ENCODE results near the gene FRS2. TPM values are rescaled to one million over a fixed set of nuclear protein-coding genes. Genes with fewer than 3 reads are reported as not detected.

FRS2 gene
- polyA plus RNA-seq, 1 donor from 2014 or later: 20.2 TPM

DNA sequence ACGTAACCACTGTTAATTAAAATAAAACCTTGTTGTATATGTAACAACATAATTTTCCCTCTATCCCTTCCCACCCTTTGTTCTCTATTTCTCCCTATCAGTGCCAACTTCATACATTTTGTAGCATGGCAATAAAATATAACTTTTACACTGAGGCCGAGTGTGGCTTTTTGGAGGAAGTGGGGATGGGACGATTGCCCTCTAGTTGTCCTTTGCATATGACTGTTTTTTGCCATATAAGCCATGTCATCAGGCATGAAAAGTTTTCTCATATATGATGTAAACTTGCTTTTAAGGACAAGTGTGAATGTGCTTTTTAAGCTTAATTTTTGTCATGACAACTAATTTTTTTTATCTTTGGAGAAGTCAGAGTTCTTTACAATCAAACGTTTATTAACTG, 108.8 kb downstream of the FRS2 start:
- H4K20me1 ChIP-seq (ENCODE audit: insufficient read depth): no peaks in the 10 kb centered on the region
- no peaks in the 10 kb centered on the region for H3K79me2 ChIP-seq (replicated peaks; ENCODE audit: insufficient read depth, low read length)
- no peaks in the 10 kb centered on the region for H3F3A ChIP-seq (ENCODE audit: insufficient read depth, low read length, poor library complexity, severe bottlenecking)
- no peak overlapping the region for H3K4me3 ChIP-seq (ENCODE audit: low read length)
- no peaks in the 10 kb centered on the region for H3K9me2 ChIP-seq (ENCODE audit: insufficient read depth, low read length)
- TF ChIP-seq EP300 (conservative IDR thresholded peaks at IDR 0.05; ENCODE audit: poor library complexity, severe bottlenecking) (no peak), EZH2 (IDR thresholded peaks at IDR 0.05; ENCODE audit: borderline replicate concordance, insufficient read depth, low read length, poor library complexity, severe bottlenecking) (no peak), MXI1 (conservative IDR thresholded peaks at IDR 0.05; ENCODE audit: poor library complexity, severe bottlenecking) (no peak)
- no peak overlapping the region for H2AFZ ChIP-seq (ENCODE audit: low read depth, low read length)
- H3K4me2 ChIP-seq (ENCODE audit: low read length): no peak overlapping the region
- no peaks in the 10 kb centered on the region for H3K27me3 ChIP-seq (ENCODE audit: insufficient read depth, low read depth, low read length)
- H3K36me3 ChIP-seq (ENCODE audit: insufficient read depth, low read length): no peaks in the 10 kb centered on the region
- no peaks in the 10 kb centered on the region for H3K9me3 ChIP-seq (ENCODE audit: low read length)
- no peak overlapping the region for H3K27ac ChIP-seq (ENCODE audit: low read length)
- H3K9ac ChIP-seq (ENCODE audit: low read length): no peak overlapping the region

GRCh38 chr12:69580074-69580473, 109.9 kb downstream of the FRS2 start:
- Histone ChIP-seq H3K9me3 (ENCODE audit: low read length) (no peaks in the 10 kb centered on the region), H3K4me2 (ENCODE audit: low read length) (no peak overlapping the region), H3K36me3 (ENCODE audit: insufficient read depth, low read length) (no peaks in the 10 kb centered on the region), H2AFZ (ENCODE audit: low read depth, low read length) (no peak overlapping the region), H3K9ac (ENCODE audit: low read length) (no peak overlapping the region), H3K4me3 (ENCODE audit: low read length) (no peak overlapping the region), H3K79me2 (replicated peaks; ENCODE audit: insufficient read depth, low read length) (no peaks in the 10 kb centered on the region), H3K9me2 (ENCODE audit: insufficient read depth, low read length) (no peaks in the 10 kb centered on the region), H3K27me3 (ENCODE audit: insufficient read depth, low read depth, low read length) (no peaks in the 10 kb centered on the region), H3K27ac (ENCODE audit: low read length) (no peak overlapping the region), H3F3A (ENCODE audit: insufficient read depth, low read length, poor library complexity, severe bottlenecking) (no peaks in the 10 kb centered on the region), H4K20me1 (ENCODE audit: insufficient read depth) (no peaks in the 10 kb centered on the region)
- TF ChIP-seq, protein P1, sequence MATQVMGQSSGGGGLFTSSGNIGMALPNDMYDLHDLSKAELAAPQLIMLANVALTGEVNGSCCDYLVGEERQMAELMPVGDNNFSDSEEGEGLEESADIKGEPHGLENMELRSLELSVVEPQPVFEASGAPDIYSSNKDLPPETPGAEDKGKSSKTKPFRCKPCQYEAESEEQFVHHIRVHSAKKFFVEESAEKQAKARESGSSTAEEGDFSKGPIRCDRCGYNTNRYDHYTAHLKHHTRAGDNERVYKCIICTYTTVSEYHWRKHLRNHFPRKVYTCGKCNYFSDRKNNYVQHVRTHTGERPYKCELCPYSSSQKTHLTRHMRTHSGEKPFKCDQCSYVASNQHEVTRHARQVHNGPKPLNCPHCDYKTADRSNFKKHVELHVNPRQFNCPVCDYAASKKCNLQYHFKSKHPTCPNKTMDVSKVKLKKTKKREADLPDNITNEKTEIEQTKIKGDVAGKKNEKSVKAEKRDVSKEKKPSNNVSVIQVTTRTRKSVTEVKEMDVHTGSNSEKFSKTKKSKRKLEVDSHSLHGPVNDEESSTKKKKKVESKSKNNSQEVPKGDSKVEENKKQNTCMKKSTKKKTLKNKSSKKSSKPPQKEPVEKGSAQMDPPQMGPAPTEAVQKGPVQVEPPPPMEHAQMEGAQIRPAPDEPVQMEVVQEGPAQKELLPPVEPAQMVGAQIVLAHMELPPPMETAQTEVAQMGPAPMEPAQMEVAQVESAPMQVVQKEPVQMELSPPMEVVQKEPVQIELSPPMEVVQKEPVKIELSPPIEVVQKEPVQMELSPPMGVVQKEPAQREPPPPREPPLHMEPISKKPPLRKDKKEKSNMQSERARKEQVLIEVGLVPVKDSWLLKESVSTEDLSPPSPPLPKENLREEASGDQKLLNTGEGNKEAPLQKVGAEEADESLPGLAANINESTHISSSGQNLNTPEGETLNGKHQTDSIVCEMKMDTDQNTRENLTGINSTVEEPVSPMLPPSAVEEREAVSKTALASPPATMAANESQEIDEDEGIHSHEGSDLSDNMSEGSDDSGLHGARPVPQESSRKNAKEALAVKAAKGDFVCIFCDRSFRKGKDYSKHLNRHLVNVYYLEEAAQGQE (IDR thresholded peaks at IDR 0.05; ENCODE audit: borderline replicate concordance): no peak
- no peak for TF ChIP-seq MXI1 (conservative IDR thresholded peaks at IDR 0.05; ENCODE audit: poor library complexity, severe bottlenecking)
- no peak for TF ChIP-seq CTCF (IDR thresholded peaks at IDR 0.05; ENCODE audit: poor library complexity, severe bottlenecking)
- no peak for TF ChIP-seq POLR2AphosphoS5 (IDR thresholded peaks at IDR 0.05)
- no peak for TF ChIP-seq EZH2 (IDR thresholded peaks at IDR 0.05; ENCODE audit: borderline replicate concordance, insufficient read depth, low read length, poor library complexity, severe bottlenecking)
- no peak for TF ChIP-seq SMC3 (conservative IDR thresholded peaks at IDR 0.05; ENCODE audit: poor library complexity)
- no peak for TF ChIP-seq RAD21 (conservative IDR thresholded peaks at IDR 0.05)
- TF ChIP-seq TAF1 (IDR thresholded peaks at IDR 0.05; ENCODE audit: low read depth): no peak
- TF ChIP-seq EP300 (conservative IDR thresholded peaks at IDR 0.05; ENCODE audit: poor library complexity, severe bottlenecking): no peak

All from neural cell (in vitro differentiated cells).